HG03060 (cell line): ENCODE results near the gene MED27.
"Not testable (repeated sequence)": the region's sequence is repeated elsewhere in the genome, so short reads cannot be mapped to it uniquely, and the experiment has no call there.

Experiments
- ATAC-seq: cut with Tn5 transposase; IDR thresholded peaks from one replicate; pipeline ENCODE4 v1.9.1; 2021; ENCODE audit warnings: low read depth, moderate number of reproducible peaks; ENCODE audit not compliant: unreplicated experiment

Gene MED27

GRCh38 chr9:132077881-132078698, 1.6 kb downstream of the MED27 start:
- ATAC-seq: no peak

GRCh38 chr9:132075853-132076252, 3.8 kb downstream of the MED27 start:
- no peak for ATAC-seq

GRCh38 chr9:132074736-132075135, 4.9 kb downstream of the MED27 start:
- no peak for ATAC-seq

DNA sequence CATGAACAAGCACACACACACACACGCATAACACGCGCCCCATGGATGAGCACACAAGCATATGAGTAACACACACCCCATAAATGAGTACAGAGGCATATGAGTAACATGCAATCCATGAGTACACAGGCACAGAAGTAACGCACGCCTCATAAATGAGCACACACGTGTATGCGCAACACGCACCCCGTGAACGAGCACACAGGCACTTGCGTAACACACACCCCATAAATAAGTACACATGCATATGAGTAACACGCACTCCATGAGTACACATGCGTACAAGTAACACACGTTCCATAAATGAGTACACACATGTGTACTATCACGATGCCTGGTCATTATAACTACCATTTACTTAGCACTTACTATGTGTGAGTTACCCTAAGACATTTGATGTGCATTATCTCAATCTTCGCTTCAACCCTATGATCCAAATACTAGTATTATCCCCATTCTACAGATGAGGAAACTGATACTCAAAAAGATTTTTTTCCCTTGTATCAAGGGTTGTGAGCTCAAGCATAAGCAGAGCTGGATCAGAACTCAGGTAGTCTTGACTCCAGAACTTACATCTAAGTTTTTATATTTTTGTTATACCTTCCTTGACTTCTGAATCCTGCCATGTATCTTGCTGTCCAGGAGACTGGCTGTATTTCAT, 7.7 kb downstream of the MED27 start:
- no peak for ATAC-seq

GRCh38 chr9:132069046-132069898, 10.4 kb downstream of the MED27 start:
- ATAC-seq: no peak

GRCh38 chr9:132068605-132069004, 11.1 kb downstream of the MED27 start:
- ATAC-seq: no peak

DNA sequence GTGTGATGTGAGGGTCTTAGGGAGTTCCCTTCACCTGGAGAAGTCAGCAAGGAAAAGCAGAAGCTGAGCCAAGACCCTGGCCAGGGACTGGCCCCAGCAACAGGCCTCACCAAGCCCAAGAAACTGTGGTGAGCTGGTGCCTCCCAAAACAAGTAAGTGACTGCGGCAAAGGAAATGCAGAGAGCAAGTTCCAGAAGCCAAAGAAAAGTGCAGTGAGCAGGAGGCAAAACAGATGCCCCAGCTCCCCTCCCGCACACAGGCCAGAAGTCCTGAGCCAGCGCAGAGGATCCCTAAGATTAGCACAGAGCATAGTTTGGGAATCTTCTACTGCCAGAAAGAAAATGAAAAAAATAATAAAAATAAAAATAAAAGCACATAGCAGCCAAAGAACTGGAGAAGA, 13.2 kb downstream of the MED27 start:
- ATAC-seq: no peak

DNA sequence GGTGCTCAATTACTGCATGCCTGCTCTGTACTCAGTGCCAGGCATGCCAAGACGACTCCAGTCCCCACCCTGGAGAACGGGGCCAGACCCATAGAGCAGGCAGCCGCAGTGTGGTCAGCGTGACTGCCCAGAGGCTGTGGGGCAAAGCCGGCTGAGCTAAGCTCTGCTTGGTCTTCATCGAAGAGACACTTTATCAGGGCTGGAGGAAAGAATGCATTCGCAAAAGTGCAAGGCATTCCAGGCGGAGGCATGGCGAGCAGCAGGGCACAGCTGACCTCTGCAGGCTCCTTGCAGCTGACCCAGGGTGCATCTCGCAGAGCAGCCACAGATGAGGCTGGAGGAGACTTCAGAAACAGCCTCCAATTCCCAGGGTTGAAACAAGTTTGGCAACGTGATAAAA, 13.6 kb downstream of the MED27 start:
- ATAC-seq: no peak

- no peak for ATAC-seq
Measured at GRCh38 chr9:132063281-132063680, 16.4 kb downstream of the MED27 start.

GRCh38 chr9:132062806-132063205, 16.9 kb downstream of the MED27 start:
- no peak for ATAC-seq

DNA sequence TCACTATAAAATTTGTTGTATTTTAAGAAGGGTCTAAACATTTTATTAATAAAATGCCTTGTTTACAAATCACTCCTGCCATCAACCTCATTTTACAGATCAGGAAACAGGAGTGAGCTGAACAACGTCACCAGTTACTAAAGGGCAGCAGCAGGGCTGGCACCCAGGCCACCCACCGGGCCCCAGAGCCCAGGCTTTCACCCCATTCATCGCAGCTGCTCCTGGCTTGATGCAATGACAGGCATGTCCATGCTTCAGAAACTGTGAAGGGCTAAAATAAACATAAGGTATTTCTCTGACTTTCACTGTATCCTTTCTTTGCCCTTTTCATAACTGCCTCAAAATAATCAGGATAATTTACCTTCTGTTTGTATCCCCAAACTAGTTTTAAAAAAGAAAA, 18.1 kb downstream of the MED27 start:
- ATAC-seq: no peak

GRCh38 chr9:132059361-132059760, 20.3 kb downstream of the MED27 start:
- ATAC-seq: no peak

DNA sequence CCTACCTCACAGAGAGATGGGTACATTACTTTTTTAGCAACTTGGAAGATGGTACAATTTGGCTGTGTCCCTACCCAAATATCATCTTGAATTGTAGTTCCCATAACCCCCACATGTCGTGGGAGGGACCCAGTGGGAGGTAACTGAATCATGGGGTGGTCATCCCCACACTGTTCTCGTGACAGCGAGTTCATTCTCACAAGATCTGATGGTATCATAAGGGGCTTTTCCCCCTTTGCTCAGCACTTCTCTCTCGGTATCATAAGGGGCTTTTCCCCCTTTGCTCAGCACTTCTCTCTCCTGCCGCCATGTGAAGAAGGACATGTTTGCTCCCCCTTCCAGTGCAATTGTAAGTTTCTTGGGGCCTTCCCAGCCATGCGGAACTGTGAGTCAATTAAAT, 21.4 kb downstream of the MED27 start:
- not testable (repeated sequence) for ATAC-seq

- no peak for ATAC-seq
Measured at GRCh38 chr9:132056717-132057560, 22.7 kb downstream of the MED27 start.

GRCh38 chr9:132055756-132056155, 23.9 kb downstream of the MED27 start:
- no peak for ATAC-seq

DNA sequence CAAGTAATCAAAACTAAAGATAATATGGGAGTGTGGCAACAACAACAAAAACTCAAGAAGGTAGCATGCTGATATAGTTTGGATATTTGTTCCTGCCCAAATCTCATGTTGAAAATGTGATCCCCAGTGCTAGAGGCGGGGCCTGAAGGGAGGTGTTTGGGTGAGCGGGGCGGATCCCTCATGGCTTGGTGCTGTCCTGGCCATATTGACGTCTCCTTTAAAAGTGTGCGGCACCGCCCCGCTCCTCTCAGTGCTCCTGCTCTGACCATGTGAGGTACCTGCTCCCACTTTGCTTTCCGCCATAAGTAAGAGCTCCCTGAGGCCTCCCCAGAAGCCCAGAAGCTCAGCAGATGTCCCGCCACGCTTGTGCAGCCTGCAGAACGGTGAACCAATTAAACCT, 25.6 kb downstream of the MED27 start:
- no peak for ATAC-seq

DNA sequence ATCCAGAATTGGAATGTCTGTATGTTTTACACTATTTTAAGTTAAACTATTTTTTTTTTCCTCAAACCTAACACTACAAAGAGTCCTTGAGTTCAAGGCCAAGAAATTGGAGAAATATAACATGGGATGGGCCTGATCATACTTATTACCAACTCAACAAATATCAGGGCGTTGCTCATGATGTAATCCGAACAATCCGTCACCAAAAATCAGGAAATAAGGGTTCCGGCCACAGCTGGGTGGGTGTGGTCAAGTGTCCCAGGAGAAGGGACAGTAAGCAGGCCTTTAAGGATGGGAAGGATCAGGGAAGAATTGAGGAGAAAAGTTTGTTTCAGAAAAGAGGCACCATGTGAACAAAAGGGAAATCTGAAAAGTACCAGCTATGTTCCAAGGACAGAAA, 29.8 kb downstream of the MED27 start:
- ATAC-seq: no peak

DNA sequence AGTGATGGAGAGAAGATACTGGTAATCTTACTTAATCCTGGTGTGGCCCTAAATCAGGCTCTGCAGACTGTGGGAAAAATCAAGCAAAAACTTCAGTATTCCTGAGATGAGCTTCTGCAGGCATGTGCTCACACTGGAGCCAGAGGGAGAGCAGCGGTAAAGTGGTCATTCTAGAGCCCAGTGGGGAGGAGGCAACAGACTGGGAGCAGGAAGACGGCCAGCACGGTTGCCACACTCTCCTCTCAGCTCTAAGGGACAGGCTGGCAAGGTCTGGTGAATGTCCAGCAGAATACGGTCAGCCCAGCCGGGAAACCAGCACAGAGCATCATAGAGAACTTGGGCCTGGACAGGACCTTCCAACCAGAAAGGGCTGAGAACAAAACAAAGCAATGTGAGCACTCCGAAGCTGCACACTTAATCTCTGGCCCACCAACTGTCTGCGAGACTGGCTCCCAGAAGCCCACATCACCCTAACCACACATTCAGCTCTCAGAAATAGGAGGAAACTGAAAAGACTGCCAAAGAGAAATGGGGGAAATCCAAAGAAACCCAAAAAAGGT, 30.3 kb downstream of the MED27 start:
- no peak for ATAC-seq

DNA sequence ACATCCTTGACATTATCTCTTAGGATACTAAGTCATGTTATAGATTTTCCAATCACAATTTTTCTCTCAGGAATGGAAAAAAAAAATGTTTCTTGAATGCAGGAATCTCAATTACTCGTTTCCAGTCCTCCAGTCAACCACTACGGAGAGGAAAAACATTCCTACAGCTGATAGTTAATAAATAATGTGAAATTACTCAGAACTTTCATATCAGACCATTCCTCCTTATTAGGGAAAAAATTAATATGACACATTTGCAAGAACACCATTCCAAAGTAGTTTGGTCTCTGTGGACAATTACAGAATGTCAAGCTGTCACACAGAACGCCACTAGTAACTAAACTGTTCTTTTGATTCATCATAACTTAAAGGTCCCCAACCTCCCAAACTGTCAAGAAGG, 31.5 kb downstream of the MED27 start:
- no peak for ATAC-seq

DNA sequence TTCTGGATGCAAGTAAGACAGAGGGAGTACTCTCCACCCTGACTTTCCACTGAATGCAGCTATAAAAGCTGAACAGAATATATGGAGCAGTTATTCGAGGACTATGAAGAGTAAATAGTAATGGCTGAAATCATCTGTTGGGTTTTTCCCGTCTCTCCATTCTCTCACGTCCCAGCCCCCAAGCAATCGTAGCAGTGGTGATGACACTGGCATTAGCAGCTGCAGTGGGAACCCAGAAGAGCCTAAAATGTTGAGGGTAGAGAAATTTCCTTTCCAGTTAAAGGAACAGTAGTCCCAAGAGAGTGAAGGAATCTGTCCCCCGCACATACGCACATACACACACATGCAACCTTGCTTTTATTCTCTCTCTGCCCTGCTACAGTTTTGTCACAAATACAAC, 33.2 kb downstream of the MED27 start:
- no peak for ATAC-seq
